Measurements from ENCODE around the gene STRBP.

- TF ChIP-seq TAF1 (IDR thresholded peaks at IDR 0.05; ENCODE audit: low read depth, low read length) (no peak), PAX5 (IDR thresholded peaks at IDR 0.05; ENCODE audit: insufficient read depth, low read length, severe bottlenecking) (no peak), POLR2A (IDR thresholded peaks at IDR 0.05; ENCODE audit: low read depth, low read length) (no peak), POLR2AphosphoS5 (IDR thresholded peaks at IDR 0.05; ENCODE audit: low read depth, low read length) (no peak), POU2F2 (IDR thresholded peaks at IDR 0.05; ENCODE audit: low read depth, low read length) (no peak)
Measured at GRCh38 chr9:123314617-123315016, 46.2 kb upstream of the STRBP start.
